SU-DHL-6 (cell line): Measurements from ENCODE around the gene GNB1L.

ENCODE experiments used
- EZH2phosphoT487 ChIP-seq: fragments of 200-600 bp; sonication (generic), shearing (Covaris generic); conservative IDR thresholded peaks from 2 replicates; pipeline ENCODE4 v1.6.1; 2018; ENCODE audit warnings: mild to moderate bottlenecking, antibody characterized with exemption, low read length, moderate library complexity, mixed read lengths
- TF ChIP-seq, protein P1 (sequence below): fragments of 200-600 bp; sonication (generic); IDR thresholded peaks from one replicate; pipeline ENCODE4 v1.5.1; 2017; ENCODE audit warnings: antibody characterized with exemption, mild to moderate bottlenecking, low read length, moderate library complexity; ENCODE audit not compliant: insufficient read depth, poor library complexity, severe bottlenecking

GRCh38 chr22:19873960-19874306 lies 19.3 kb upstream of the GNB1L start:
- TF ChIP-seq, protein P1, sequence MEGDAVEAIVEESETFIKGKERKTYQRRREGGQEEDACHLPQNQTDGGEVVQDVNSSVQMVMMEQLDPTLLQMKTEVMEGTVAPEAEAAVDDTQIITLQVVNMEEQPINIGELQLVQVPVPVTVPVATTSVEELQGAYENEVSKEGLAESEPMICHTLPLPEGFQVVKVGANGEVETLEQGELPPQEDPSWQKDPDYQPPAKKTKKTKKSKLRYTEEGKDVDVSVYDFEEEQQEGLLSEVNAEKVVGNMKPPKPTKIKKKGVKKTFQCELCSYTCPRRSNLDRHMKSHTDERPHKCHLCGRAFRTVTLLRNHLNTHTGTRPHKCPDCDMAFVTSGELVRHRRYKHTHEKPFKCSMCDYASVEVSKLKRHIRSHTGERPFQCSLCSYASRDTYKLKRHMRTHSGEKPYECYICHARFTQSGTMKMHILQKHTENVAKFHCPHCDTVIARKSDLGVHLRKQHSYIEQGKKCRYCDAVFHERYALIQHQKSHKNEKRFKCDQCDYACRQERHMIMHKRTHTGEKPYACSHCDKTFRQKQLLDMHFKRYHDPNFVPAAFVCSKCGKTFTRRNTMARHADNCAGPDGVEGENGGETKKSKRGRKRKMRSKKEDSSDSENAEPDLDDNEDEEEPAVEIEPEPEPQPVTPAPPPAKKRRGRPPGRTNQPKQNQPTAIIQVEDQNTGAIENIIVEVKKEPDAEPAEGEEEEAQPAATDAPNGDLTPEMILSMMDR: no peak
- no peak for TF ChIP-seq EZH2phosphoT487
